HL-60 (cell line): ENCODE measurements around the gene CD300LF.
A peak's percentile ranks its signal among the peaks of the same experiment; 100 is the strongest.

Experiments
- DNase-seq, 2 experiments: peaks; one replicate each; pipeline ENCODE4 v3.0.0-alpha.2; 2010 to 2020; ENCODE audit warnings: low read depth in 1 of 2, low spot score in 1 of 2
- H3K27ac ChIP-seq: fragments of 250-450 bp; sonication (Bioruptor Pico); replicated peaks from 2 replicates; pipeline ENCODE4 v1.5.1; 2020; ENCODE audit warnings: mild to moderate bottlenecking, moderate library complexity
- H3K27me3 ChIP-seq: fragments of 250-450 bp; sonication (Bioruptor Pico); 2 replicates; pipeline ENCODE4 v1.5.1; 2021; ENCODE audit warnings: mild to moderate bottlenecking, moderate library complexity; ENCODE audit not compliant: insufficient read depth, poor library complexity, severe bottlenecking
- H3K4me3 ChIP-seq: replicated peaks from 2 replicates; pipeline ENCODE4 v1.5.1; 2011; ENCODE audit warnings: mild to moderate bottlenecking, control low read depth, low read length; ENCODE audit not compliant: insufficient read depth
- GABPA ChIP-seq: IDR thresholded peaks from 2 replicates; pipeline ENCODE4 v1.6.1; 2012; ENCODE audit warnings: low read depth
- POLR2AphosphoS5 ChIP-seq: IDR thresholded peaks from 2 replicates; pipeline ENCODE4 v1.6.1; 2012; ENCODE audit warnings: low read depth
- SPI1 ChIP-seq: IDR thresholded peaks from 2 replicates; pipeline ENCODE4 v1.6.1; 2012; ENCODE audit warnings: low read depth, mild to moderate bottlenecking, borderline replicate concordance
- TF ChIP-seq, protein P1 (sequence below): IDR thresholded peaks from 2 replicates; pipeline ENCODE4 v1.6.1; 2012; ENCODE audit warnings: low read depth; ENCODE audit not compliant: insufficient replicate concordance
- TF ChIP-seq, protein P2 (sequence below): IDR thresholded peaks from one replicate; pipeline ENCODE4 v1.5.1; 2011; ENCODE audit warnings: low read length, control low read depth, inconsistent platforms; ENCODE audit not compliant: insufficient read depth

The CD300LF gene

DNA sequence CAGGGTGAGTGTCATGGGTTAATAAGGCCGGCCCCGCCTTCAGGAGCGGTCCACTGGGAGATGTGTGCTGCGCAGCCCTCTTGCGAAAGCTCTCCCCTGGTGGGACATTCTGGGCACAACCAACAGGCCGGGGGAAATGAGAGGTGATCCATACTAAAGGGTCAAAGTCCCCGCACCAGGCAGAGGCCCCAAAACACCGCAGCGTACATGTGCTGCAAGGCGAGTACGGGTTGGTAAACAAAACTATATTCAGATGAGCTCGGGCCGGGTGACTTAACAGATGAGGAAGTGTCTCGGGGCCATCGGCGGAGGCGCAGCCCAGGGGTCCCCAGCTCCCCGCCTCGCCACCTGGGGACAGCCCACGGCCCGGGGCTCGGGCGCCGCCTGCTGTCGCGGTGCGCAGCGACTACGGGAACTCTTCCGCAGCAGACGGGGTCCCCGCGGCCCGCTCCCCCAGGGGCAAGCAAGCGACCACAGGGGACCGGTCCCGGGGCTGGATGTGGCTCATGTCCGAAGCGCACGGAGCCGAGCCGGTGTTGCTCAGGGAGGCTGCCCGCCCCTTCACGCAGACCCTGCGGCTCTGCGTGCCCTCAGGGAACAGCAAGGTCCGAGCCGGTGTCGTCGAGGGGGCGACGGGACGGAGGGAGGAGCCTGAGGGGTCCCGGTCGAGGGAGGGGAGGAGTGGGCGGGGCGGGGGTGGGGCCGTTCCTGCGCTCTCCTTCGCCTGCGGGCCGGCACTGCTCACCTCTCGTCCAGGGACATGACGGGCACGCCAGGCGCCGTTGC, 24.0 kb upstream of the CD300LF start, which contains the start of gene RAB37:
TSS of gene RAB37 (plus strand) at position 744 of the 786 bp plus-strand sequence. CDS start at position 761, 17 bp downstream.
- H3K4me3 ChIP-seq = peak within 1 kb of the TSS; percentile 64
- no peaks in the 10 kb centered on the region for H3K27me3 ChIP-seq
- TF ChIP-seq, protein P1, sequence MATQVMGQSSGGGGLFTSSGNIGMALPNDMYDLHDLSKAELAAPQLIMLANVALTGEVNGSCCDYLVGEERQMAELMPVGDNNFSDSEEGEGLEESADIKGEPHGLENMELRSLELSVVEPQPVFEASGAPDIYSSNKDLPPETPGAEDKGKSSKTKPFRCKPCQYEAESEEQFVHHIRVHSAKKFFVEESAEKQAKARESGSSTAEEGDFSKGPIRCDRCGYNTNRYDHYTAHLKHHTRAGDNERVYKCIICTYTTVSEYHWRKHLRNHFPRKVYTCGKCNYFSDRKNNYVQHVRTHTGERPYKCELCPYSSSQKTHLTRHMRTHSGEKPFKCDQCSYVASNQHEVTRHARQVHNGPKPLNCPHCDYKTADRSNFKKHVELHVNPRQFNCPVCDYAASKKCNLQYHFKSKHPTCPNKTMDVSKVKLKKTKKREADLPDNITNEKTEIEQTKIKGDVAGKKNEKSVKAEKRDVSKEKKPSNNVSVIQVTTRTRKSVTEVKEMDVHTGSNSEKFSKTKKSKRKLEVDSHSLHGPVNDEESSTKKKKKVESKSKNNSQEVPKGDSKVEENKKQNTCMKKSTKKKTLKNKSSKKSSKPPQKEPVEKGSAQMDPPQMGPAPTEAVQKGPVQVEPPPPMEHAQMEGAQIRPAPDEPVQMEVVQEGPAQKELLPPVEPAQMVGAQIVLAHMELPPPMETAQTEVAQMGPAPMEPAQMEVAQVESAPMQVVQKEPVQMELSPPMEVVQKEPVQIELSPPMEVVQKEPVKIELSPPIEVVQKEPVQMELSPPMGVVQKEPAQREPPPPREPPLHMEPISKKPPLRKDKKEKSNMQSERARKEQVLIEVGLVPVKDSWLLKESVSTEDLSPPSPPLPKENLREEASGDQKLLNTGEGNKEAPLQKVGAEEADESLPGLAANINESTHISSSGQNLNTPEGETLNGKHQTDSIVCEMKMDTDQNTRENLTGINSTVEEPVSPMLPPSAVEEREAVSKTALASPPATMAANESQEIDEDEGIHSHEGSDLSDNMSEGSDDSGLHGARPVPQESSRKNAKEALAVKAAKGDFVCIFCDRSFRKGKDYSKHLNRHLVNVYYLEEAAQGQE = no peak
- TF ChIP-seq SPI1 (peak; percentile 94), GABPA (no peak)
- TF ChIP-seq, protein P2, sequence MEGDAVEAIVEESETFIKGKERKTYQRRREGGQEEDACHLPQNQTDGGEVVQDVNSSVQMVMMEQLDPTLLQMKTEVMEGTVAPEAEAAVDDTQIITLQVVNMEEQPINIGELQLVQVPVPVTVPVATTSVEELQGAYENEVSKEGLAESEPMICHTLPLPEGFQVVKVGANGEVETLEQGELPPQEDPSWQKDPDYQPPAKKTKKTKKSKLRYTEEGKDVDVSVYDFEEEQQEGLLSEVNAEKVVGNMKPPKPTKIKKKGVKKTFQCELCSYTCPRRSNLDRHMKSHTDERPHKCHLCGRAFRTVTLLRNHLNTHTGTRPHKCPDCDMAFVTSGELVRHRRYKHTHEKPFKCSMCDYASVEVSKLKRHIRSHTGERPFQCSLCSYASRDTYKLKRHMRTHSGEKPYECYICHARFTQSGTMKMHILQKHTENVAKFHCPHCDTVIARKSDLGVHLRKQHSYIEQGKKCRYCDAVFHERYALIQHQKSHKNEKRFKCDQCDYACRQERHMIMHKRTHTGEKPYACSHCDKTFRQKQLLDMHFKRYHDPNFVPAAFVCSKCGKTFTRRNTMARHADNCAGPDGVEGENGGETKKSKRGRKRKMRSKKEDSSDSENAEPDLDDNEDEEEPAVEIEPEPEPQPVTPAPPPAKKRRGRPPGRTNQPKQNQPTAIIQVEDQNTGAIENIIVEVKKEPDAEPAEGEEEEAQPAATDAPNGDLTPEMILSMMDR = peak; percentile 5
- peak within 1 kb of the TSS; percentile 84 for H3K27ac ChIP-seq
- peak; percentile 82 to 85 for DNase-seq

DNA sequence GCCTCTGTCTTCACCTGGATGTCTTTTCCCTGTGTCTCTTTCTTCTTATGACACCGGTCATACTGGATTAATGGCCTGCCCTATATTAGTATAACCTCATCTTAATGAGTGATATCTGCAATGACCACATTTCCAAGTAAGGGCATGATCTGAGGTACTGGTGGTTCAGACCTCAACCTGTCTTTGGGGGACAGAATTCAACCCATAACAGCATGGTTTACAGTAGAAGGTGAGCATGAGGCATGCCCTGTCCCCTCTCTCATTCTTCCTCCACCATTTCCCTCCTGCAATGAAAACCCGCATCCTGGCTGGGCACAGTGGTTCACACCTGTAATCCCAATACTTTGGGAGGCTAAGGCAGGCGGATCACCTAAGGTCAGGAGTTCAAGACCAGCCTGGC, 21.5 kb upstream of the CD300LF start:
- no peaks in the 10 kb centered on the region for H3K27me3 ChIP-seq
- H3K4me3 ChIP-seq = no peak overlapping the region
- TF ChIP-seq GABPA = no peak
- TF ChIP-seq, protein P2 = no peak
- no peak for TF ChIP-seq SPI1
- no peak for DNase-seq
- no peak overlapping the region for H3K27ac ChIP-seq

DNA sequence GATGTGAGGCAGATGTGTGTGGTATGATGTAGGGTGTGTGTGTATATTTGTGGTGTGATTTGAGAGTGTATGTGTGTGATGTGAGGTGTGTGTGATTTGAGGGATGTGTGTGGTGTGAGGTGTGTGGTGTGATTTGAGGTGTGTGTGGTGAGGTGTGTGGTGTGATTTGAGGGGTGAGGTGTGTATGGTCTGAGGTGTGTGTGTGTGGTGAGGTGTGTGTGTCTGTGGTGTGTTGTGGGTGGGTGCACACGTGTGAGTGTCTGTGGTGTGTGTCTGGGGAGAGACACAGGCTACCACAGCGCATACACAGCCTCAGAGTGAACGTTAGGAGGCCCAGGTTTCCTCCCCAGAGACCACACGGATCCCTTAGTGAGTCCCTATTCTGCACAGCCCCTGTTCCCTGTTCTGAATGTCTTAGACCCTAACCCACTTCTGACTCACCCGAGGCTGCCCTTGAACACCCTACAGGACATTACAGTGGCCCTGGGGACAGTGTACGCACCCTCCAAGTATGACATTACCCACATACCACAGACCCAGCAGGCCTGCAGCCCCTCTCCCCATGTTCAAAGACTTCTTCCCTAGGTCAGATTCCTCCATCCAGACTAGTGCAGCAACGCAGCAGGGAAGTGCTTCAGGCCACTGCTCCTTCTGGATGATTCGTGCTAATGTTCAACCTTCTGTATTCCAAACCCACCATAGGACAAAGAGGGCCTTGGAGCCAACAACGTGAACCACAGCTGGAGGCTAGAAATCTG, 20.8 kb upstream of the CD300LF start:
- DNase-seq = no peak

More for the DNA sequence above, 20.8 kb upstream of the CD300LF start:
- TF ChIP-seq, protein P2 = no peak
- TF ChIP-seq POLR2AphosphoS5 (no peak), SPI1 (no peak), GABPA (no peak)
- TF ChIP-seq, protein P1 = no peak
- no peaks in the 10 kb centered on the region for H3K27me3 ChIP-seq
- H3K4me3 ChIP-seq = no peak overlapping the region
- H3K27ac ChIP-seq = no peak overlapping the region
